H7 (cell line): Measurements from ENCODE around the gene GAB2. TPM values are rescaled to one million over a fixed set of nuclear protein-coding genes. Genes with fewer than 3 reads are reported as not detected.
A peak's percentile ranks its signal among the peaks of the same experiment; 100 is the strongest.

Experiments
- DNase-seq: peaks from one replicate; pipeline ENCODE4 v3.0.0; 2012
- H3K27me3 ChIP-seq: 2 replicates; pipeline ENCODE4 v1.6.0; 2011; ENCODE audit warnings: mild to moderate bottlenecking, low read length; ENCODE audit not compliant: control insufficient read depth, insufficient read depth
- H3K36me3 ChIP-seq: replicated peaks from 2 replicates; pipeline ENCODE4 v1.5.1; 2011; ENCODE audit warnings: low read length; ENCODE audit not compliant: control insufficient read depth, insufficient read depth
- H3K4me3 ChIP-seq: 2 replicates; pipeline ENCODE4 v1.5.1; 2011; ENCODE audit warnings: low read depth, mild to moderate bottlenecking, control low read depth, low read length, moderate library complexity; ENCODE audit not compliant: insufficient read depth
- total RNA-seq: library from RNA; depleted of rRNA; stranded (reverse); fragments of >200 nt; shearing (Covaris generic); gene quantifications from 2 replicates; pipeline ENCODE4 v1.2.3, GENCODE V29; 2014

The GAB2 gene
- total RNA-seq, 1 experiment from 2014 or later, result 9.6 TPM

- no peak overlapping the region for H3K4me3 ChIP-seq
- peak; percentile 54 for DNase-seq
- H3K27me3 ChIP-seq, result peaks cover 16% of the 10 kb centered on the region
- no peaks in the 10 kb centered on the region for H3K36me3 ChIP-seq
These were observed 2.7 kb upstream of the GAB2 start for GRCh38 chr11:78420255-78420764.

- no peaks in the 10 kb centered on the region for H3K36me3 ChIP-seq
- no peak overlapping the region for H3K4me3 ChIP-seq
- peaks cover 16% of the 10 kb centered on the region for H3K27me3 ChIP-seq
- DNase-seq, result no peak
These were observed 1.7 kb upstream of the GAB2 start for GRCh38 chr11:78419327-78419726.

- no peaks in the 10 kb centered on the region for H3K36me3 ChIP-seq
- H3K4me3 ChIP-seq, result peak overlapping the region; percentile 74
- DNase-seq, result no peak
- peaks cover 16% of the 10 kb centered on the region for H3K27me3 ChIP-seq
These were observed 1.1 kb upstream of the GAB2 start for GRCh38 chr11:78418584-78419211.

DNA sequence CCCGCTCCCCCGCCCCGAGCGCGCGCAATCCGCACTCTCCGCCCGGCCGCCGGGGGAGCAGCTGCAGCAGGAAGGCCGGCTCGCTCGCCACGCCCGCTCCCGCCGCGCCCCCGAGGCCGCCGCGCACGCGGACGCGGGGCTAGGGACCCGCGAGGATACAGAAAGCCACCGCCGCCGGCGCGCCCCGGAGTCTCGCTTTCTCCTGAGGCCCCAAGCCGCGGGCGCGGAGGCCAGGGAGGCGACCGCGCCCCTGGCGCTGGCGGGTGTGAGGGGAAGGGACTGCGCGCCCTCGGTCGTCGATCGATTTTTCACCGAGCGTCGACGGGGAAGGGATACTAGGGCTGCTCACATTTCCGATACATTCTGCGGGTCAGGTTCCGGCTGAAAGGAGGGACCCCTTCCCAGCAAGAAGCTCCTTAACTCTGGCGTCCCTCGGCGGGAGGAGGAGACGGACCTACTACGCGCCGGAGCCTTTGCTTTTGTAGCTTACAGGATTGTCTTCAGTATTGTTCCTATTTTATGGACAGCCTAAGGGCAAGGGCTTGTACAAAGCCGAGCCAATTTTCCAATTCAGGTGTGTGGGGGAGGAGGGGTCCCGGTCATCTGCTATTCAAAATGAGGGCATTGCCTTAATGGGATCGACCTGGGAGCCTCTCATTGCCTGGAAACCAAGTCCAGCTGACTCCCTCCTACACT, 416 bp upstream of the GAB2 start:
- H3K36me3 ChIP-seq, result no peaks in the 10 kb centered on the region
- peak; percentile 94 for DNase-seq
- H3K27me3 ChIP-seq, result peaks cover 16% of the 10 kb centered on the region
- H3K4me3 ChIP-seq, result peak overlapping the region; percentile 74

- DNase-seq, result peak; percentile 85
- Histone ChIP-seq H3K36me3 (no peaks in the 10 kb centered on the region), H3K4me3 (peak overlapping the region; percentile 78), H3K27me3 (peaks cover 16% of the 10 kb centered on the region)
These were observed 1.1 kb downstream of the GAB2 start for GRCh38 chr11:78416285-78417174.

GRCh38 chr11:78415338-78415737, 2.3 kb downstream of the GAB2 start:
- no peak for DNase-seq
- no peaks in the 10 kb centered on the region for H3K36me3 ChIP-seq
- H3K4me3 ChIP-seq, result no peak overlapping the region
- H3K27me3 ChIP-seq, result peaks cover 16% of the 10 kb centered on the region

- no peak for DNase-seq
- Histone ChIP-seq H3K27me3 (peaks cover 14% of the 10 kb centered on the region), H3K36me3 (no peaks in the 10 kb centered on the region), H3K4me3 (no peak overlapping the region)
These were observed 3.1 kb downstream of the GAB2 start for GRCh38 chr11:78414321-78415051.

- no peaks in the 10 kb centered on the region for H3K36me3 ChIP-seq
- DNase-seq, result no peak
- H3K4me3 ChIP-seq, result no peak overlapping the region
- no peaks in the 10 kb centered on the region for H3K27me3 ChIP-seq
These were observed 9.0 kb downstream of the GAB2 start for GRCh38 chr11:78408619-78409018.

GRCh38 chr11:78406568-78407196, 10.9 kb downstream of the GAB2 start:
- no peak for DNase-seq
- no peaks in the 10 kb centered on the region for H3K27me3 ChIP-seq
- no peaks in the 10 kb centered on the region for H3K36me3 ChIP-seq
- no peak overlapping the region for H3K4me3 ChIP-seq

DNA sequence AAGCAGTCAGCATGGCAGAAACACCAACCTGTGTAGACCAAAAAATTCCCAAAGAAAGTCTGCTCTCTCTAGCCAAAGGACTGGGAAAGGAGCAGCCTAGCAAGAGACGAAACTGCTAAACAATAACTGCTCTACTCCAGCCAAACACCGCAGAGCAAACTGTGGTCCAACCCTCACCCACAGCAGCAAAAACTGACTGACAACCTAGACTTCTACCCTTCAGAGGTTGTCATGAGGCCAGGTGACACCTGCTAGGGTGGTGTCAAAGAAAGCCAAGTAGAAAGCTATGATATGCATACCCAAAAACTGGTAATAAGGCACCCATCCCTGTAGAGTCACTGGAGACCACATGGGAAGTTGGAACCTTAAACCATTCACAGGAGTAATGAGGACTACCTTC, 11.8 kb downstream of the GAB2 start:
- no peak for DNase-seq
- H3K4me3 ChIP-seq, result no peak overlapping the region
- H3K27me3 ChIP-seq, result no peaks in the 10 kb centered on the region
- H3K36me3 ChIP-seq, result no peaks in the 10 kb centered on the region

DNA sequence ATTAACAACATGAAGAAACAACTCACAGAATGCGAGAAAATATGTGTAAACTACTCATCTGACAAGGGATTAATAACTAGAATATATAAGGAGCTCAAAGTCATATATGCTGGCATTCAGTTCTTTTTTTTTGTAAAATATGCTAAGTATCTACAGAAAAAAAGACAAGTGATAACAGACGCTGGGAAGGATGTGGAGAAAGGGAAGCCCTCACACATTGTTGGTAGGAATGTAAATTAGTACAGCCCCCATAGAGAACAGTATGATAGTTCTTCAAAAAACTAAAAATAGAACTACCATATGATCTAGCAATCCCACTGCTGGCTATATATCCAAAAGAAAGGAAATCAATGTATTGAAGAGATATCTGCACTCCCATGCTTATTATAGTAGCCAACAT, 13.8 kb downstream of the GAB2 start:
- no peak for DNase-seq
- Histone ChIP-seq H3K27me3 (no peaks in the 10 kb centered on the region), H3K4me3 (no peak overlapping the region), H3K36me3 (no peaks in the 10 kb centered on the region)

DNA sequence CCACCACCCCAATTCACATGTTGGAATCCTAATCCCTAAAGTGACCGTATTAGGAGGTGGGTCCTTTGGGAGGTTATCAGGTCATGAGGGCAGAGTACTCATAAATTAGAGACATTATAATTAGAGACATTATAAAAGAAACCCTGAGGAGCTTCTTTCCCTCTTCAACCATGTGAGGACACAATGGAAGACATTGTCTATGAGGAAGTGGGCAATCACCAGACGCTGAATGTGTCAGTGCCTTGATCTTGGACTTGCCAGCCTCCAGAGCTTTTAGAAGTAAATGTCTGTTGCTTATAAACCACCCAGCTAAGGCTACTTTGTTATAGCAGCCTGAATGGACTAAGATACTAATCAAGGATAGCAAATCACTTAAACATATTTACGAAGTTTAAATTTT, 14.8 kb downstream of the GAB2 start:
- no peaks in the 10 kb centered on the region for H3K27me3 ChIP-seq
- no peak for DNase-seq
- no peak overlapping the region for H3K4me3 ChIP-seq
- H3K36me3 ChIP-seq, result no peaks in the 10 kb centered on the region

GRCh38 chr11:78400702-78401101, 16.9 kb downstream of the GAB2 start:
- Histone ChIP-seq H3K36me3 (no peaks in the 10 kb centered on the region), H3K27me3 (no peaks in the 10 kb centered on the region), H3K4me3 (no peak overlapping the region)
- DNase-seq, result no peak

GRCh38 chr11:78400116-78400515, 17.5 kb downstream of the GAB2 start:
- H3K4me3 ChIP-seq, result no peak overlapping the region
- no peak for DNase-seq

More at GRCh38 chr11:78400116-78400515, 17.5 kb downstream of the GAB2 start:
- no peaks in the 10 kb centered on the region for H3K27me3 ChIP-seq
- no peaks in the 10 kb centered on the region for H3K36me3 ChIP-seq
